ENCODE measurements around the gene MYCBP2.

GRCh38 chr13:77118134-77118533 is 208.8 kb downstream of the MYCBP2 start:
- TF ChIP-seq, protein P1, sequence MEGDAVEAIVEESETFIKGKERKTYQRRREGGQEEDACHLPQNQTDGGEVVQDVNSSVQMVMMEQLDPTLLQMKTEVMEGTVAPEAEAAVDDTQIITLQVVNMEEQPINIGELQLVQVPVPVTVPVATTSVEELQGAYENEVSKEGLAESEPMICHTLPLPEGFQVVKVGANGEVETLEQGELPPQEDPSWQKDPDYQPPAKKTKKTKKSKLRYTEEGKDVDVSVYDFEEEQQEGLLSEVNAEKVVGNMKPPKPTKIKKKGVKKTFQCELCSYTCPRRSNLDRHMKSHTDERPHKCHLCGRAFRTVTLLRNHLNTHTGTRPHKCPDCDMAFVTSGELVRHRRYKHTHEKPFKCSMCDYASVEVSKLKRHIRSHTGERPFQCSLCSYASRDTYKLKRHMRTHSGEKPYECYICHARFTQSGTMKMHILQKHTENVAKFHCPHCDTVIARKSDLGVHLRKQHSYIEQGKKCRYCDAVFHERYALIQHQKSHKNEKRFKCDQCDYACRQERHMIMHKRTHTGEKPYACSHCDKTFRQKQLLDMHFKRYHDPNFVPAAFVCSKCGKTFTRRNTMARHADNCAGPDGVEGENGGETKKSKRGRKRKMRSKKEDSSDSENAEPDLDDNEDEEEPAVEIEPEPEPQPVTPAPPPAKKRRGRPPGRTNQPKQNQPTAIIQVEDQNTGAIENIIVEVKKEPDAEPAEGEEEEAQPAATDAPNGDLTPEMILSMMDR (conservative IDR thresholded peaks at IDR 0.05; ENCODE audit: low read length) = no peak
- TF ChIP-seq EZH2phosphoT487 (IDR thresholded peaks at IDR 0.05; ENCODE audit: borderline replicate concordance, low read depth, low read length) = no peak

Data from OCI-LY7 (cell line).